IPS DF 6.9 (cell line): ENCODE data around the gene BCDIN3D.
"Not testable (repeated sequence)": the region's sequence is repeated elsewhere in the genome, so short reads cannot be mapped to it uniquely, and the experiment has no call there.

Experiments
- DNase-seq: peaks from one replicate; pipeline ENCODE4 v3.0.0-alpha.2; 2013; ENCODE audit warnings: low read depth, low spot score
- H3K27ac ChIP-seq: one replicate; pipeline ENCODE4 v1.5.1; 2013; ENCODE audit warnings: low read length, control low read depth
- H3K27me3 ChIP-seq: 2 replicates; pipeline ENCODE4 v1.6.1; 2013; ENCODE audit warnings: mild to moderate bottlenecking, low read length; ENCODE audit not compliant: control insufficient read depth, insufficient read depth
- H3K36me3 ChIP-seq: 2 replicates; pipeline ENCODE4 v1.6.1; 2013; ENCODE audit warnings: low read length; ENCODE audit not compliant: control insufficient read depth, insufficient read depth
- H3K4me1 ChIP-seq: 2 replicates; pipeline ENCODE4 v1.6.1; 2013; ENCODE audit warnings: low read length; ENCODE audit not compliant: control insufficient read depth, insufficient read depth
- H3K4me3 ChIP-seq: 2 replicates; pipeline ENCODE4 v1.5.1; 2013; ENCODE audit warnings: mild to moderate bottlenecking, low read length
- H3K9me3 ChIP-seq: 2 replicates; pipeline ENCODE4 v1.6.1; 2013; ENCODE audit warnings: low read length, inconsistent platforms; ENCODE audit not compliant: control insufficient read depth, insufficient read depth
- WGBS: extraction: QIAGEN DNeasy Blood & Tissue Kit; methylation state at CpG from one replicate; pipeline ENCODE4 v1.1.7; 2013; ENCODE audit warnings: mixed read lengths, missing lambda C conversion rate; ENCODE audit not compliant: insufficient read length, insufficient coverage; 5-methylcytosine and 5-hydroxymethylcytosine counted together

Gene BCDIN3D

DNA sequence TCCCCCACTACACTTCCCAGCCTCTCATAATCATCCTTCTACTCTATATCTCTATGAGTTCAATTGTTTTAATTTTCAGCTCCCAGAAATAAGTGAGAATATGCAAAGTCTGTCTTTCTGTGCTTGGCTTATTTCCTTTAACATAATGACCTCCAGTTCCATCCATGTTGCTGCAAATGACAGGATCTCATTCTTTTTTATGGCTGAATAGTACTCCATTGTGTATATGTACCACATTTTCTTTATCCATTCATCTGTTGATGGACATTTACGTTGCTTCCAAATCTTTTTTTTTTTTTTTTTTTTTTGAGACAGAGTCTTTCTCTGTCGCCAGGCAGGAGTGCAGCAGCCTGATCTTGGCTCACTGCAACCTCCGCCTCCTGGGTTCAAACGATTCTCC lies 13.0 kb upstream of the BCDIN3D start:
- H3K36me3 ChIP-seq, H3K4me3 ChIP-seq, H3K9me3 ChIP-seq, DNase-seq, H3K4me1 ChIP-seq, H3K27ac ChIP-seq, H3K27me3 ChIP-seq: not testable (repeated sequence)
- no CpG with 5 or more reads among the region's 4 CpGs for WGBS

DNA sequence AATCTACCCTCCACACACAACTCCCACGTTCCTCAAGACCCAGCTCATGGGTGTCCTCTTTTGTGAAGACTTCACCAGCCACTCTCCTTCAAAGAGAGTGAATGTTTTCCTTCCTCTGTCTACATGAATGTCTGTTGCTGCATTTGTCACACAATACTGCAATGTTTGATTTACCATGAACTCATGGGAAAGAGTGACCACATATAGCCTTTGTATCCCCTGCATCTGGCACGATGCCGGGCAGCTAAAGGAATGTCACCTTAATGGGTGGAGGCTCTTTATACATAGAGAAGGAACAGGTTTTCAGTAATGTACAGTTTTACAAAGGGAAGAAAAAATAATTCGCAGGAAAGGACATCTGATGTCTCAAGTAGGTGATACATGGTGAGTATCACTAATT lies 12.1 kb upstream of the BCDIN3D start:
- Histone ChIP-seq H3K4me1 (no peaks in the 10 kb centered on the region; the same call in 1 of the 2 replicates), H3K27me3 (no peaks in the 10 kb centered on the region), H3K4me3 (no peak overlapping the region), H3K36me3 (no peaks in the 10 kb centered on the region), H3K9me3 (no peaks in the 10 kb centered on the region), H3K27ac (no peak overlapping the region)
- WGBS, result no CpG with 5 or more reads among the region's 4 CpGs
- DNase-seq, result no peak

DNA sequence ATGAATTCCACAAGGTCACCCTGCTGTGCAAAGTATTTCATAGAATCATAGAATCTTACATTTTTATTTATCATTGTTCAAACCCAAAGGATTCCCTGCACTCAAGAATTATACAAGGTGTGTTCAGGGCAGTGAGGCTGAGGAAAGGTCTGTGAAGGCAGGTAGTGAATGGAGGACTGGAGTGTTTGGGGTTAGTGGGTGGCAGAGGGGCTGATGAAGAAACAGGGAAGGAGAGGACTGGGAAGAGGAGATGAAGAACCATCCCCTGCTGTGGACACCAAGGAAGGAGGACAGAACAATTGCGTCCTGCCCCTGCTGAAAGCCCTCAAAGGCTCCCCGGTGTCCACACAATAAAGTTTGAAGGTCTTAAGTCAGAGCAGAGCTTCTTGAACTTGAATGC lies 10.8 kb upstream of the BCDIN3D start:
- Histone ChIP-seq H3K27ac (no peak overlapping the region), H3K9me3 (no peaks in the 10 kb centered on the region), H3K4me1 (no peaks in the 10 kb centered on the region; the same call in 1 of the 2 replicates), H3K4me3 (no peak overlapping the region), H3K36me3 (no peaks in the 10 kb centered on the region), H3K27me3 (no peaks in the 10 kb centered on the region)
- WGBS, result no CpG with 5 or more reads among the region's 2 CpGs
- DNase-seq, result no peak

DNA sequence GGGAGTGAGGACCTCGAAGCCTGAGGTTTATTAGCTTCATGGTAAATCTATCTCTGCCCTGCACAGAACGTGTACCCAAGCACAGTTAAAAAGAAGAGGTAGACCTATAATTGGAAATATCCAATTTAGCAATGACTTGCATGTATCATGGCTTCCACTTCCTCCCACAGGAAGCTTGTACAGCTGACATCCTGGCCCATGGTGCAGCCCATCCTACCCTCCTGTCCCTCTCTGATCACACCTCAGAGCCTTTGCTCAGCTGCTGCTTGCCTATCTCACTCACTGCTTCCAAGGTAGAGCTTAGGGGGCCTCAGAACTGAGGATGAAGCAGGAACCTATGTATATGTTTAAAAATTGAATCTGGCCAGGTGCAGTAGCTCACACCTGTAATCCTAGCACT lies 4.3 kb upstream of the BCDIN3D start:
- Histone ChIP-seq H3K27ac (no peak overlapping the region), H3K4me3 (no peak overlapping the region), H3K27me3 (peaks cover 1% of the 10 kb centered on the region; the same call in 1 of the 2 replicates), H3K4me1 (peaks cover 2% of the 10 kb centered on the region; the same call in 1 of the 2 replicates), H3K9me3 (no peaks in the 10 kb centered on the region), H3K36me3 (no peaks in the 10 kb centered on the region)
- no CpG with 5 or more reads among the region's 2 CpGs for WGBS
- no peak for DNase-seq

DNA sequence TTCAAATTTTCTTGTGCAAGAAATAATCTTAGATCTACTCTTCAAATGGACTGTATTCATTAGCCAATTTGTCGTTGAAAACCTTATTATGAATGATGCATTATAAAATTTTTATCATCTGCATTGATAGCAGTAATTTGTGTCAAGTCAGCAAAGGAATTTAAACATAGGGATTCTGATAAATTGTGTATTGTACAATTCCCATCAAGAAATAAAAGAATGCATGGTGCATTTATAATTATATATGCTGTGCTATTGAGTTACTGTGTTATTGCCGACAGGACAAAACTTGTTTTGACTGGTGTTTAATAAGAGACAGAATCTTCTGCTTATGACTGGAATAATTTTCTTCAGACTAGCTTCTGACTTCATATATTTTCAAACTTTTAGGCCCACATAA lies 3.1 kb upstream of the BCDIN3D start:
- Histone ChIP-seq H3K4me1 (peaks cover 2% of the 10 kb centered on the region; the same call in 1 of the 2 replicates), H3K4me3 (no peak overlapping the region), H3K36me3 (no peaks in the 10 kb centered on the region), H3K9me3 (no peaks in the 10 kb centered on the region), H3K27ac (no peak overlapping the region), H3K27me3 (peaks cover 1% of the 10 kb centered on the region; the same call in 1 of the 2 replicates)
- DNase-seq, result no peak
- WGBS, result no CpG with 5 or more reads among the region's 2 CpGs

DNA sequence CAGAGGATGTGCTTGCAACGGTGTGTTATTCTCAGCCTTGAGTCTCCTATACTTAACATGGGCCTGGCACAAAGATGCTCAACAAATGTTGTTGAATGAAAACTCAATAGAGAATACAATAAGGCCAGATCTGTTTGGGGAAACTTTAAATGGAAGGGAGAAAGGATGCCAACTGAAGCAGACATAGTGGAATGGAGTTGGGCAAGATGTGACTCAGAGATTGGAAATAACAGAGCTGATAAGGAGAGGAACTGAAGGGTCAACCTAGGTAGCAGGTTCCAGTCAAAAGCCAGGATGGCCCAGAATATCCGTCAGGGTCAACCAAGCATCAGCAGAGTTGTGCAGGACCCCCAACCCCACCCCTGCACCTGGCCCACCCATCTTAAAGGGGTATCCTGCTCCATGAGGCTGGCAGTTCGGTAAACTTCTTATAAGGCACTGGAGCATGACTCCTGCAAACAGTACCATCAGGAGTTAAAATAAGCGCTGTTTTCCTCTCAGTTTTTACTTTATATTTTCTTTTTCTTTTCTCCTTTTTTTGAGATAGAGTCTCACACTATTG lies 1.1 kb upstream of the BCDIN3D start:
- no CpG with 5 or more reads among the region's 4 CpGs for WGBS
- H3K4me3 ChIP-seq, result no peak overlapping the region
- H3K27ac ChIP-seq, result no peak overlapping the region
- H3K4me1 ChIP-seq, result peaks cover 2% of the 10 kb centered on the region; the same call in 1 of the 2 replicates
- no peaks in the 10 kb centered on the region for H3K9me3 ChIP-seq
- H3K36me3 ChIP-seq, result no peaks in the 10 kb centered on the region
- DNase-seq, result no peak
- peaks cover 1% of the 10 kb centered on the region; the same call in 1 of the 2 replicates for H3K27me3 ChIP-seq

DNA sequence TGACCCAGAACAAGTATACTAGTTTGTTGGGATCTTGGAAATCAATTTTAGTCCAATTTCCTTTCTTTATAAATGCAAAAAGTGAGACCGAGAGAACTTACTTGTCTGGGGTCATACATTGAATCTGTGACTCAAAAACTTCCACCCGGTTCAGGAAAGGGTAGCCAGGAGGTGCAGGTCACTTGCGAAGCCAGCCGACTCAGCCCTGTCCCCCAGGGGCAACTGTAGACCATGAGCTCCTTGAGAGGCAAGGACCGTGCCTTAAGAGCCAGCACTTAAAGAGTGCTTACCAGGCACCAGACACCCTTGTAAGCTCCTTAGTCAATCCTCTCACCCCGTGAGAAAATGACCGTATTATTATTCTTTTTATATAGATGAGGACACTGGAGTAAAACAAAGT lies 505 bp upstream of the BCDIN3D start:
- no peak for DNase-seq
- Histone ChIP-seq H3K36me3 (no peaks in the 10 kb centered on the region), H3K9me3 (no peaks in the 10 kb centered on the region), H3K4me3 (peak overlapping the region; percentile 55; the same call in 1 of the 2 replicates), H3K27ac (no peak overlapping the region), H3K27me3 (peaks cover 1% of the 10 kb centered on the region; the same call in 1 of the 2 replicates), H3K4me1 (peaks cover 2% of the 10 kb centered on the region; the same call in 1 of the 2 replicates)
- WGBS, result no CpG with 5 or more reads among the region's 7 CpGs

DNA sequence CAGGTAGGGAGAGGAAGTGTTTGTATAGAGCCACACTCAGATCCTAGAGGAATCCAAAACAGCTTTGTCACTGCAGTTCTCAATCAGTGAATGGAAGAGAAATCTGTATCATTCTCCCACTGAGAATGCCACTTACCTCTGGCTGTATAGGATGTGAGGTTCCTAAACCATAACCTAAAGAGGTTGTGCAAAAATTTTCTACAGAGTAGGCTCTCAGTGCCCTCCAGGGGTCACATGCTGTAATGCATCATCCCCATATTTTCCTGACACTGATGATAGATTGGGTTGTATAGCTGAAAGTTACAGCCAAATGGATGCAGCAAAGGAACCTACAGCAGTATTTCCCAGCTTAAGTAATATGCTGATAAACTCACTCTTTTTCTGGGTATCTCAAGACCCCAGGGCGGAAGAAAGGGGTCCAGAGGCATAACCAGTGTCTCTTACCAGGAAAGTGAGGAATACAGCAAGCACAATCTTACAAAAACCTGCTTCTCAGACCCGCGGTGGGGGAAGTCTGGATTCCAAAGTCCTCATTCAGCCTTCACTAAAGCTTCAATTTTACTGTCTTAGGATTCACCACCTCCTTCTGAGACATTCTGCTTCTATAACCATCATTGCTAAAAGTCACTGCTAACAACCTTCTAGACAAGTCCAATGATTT lies 3.8 kb downstream of the BCDIN3D start:
- Histone ChIP-seq H3K4me1 (peaks cover 2% of the 10 kb centered on the region; the same call in 1 of the 2 replicates), H3K36me3 (no peaks in the 10 kb centered on the region), H3K9me3 (no peaks in the 10 kb centered on the region), H3K4me3 (no peak overlapping the region), H3K27me3 (no peaks in the 10 kb centered on the region), H3K27ac (no peak overlapping the region)
- no peak for DNase-seq
- no CpG with 5 or more reads among the region's 3 CpGs for WGBS

DNA sequence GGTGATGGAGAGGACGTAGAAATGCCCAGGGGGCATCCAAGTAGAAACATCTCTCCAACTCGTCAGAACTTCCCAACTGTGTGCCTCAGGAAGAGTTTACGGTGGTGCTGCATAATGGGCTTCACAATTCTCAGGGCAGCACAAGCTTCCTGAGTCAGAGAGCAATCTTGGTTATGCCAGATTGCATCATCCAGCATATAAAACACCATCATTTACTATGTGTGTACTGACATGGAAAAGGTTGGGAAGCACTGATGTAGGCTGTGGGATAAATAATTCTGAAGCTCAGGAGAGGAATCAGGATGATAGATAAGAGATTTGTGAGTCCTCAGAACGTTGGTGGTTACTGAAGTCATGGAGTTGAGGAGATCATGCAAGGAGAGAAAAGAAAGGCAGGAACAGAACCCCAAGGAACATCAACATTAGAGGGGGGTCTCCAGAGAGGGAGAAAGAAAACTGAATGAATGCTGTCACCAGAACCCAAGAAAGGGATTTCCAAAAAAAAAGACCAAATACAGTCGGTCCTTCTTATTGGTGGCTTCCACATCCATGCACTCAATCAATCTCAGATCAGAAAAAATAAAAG lies 10.0 kb downstream of the BCDIN3D start:
- H3K27ac ChIP-seq, result no peak overlapping the region
- no peaks in the 10 kb centered on the region for H3K27me3 ChIP-seq
- no peaks in the 10 kb centered on the region for H3K36me3 ChIP-seq
- H3K4me1 ChIP-seq, result no peaks in the 10 kb centered on the region
- DNase-seq, result no peak
- no CpG with 5 or more reads among the region's 5 CpGs for WGBS
- no peaks in the 10 kb centered on the region for H3K9me3 ChIP-seq
- no peak overlapping the region for H3K4me3 ChIP-seq

DNA sequence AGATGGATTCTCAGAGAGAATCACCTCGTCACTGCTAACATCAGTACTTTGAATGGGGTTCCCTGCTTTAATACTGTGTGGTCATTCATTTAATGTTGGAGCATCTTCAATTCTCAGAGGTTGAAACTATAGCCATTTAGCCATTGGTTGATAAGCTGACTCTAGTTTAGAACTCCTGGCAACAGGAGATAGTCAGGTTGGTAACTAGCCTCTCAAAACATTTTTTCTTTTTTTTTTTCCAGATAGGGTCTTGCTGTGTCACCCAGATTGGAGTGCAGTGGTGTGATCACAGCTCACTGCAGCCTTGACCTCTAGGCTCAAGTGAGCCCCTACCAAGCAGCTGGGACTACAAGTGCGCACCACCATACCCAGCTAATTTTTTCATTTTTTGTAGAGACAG lies 11.2 kb downstream of the BCDIN3D start:
- H3K27me3 ChIP-seq, result no peaks in the 10 kb centered on the region
- no peak overlapping the region for H3K4me3 ChIP-seq
- no peak for DNase-seq
- no CpG with 5 or more reads among the region's 2 CpGs for WGBS
- H3K4me1 ChIP-seq, result no peaks in the 10 kb centered on the region
- no peak overlapping the region for H3K27ac ChIP-seq
- no peaks in the 10 kb centered on the region for H3K9me3 ChIP-seq
- no peaks in the 10 kb centered on the region for H3K36me3 ChIP-seq
